LNCaP clone FGC (cell line): Measurements from ENCODE around the gene TRIM28.

Source experiments
- DNase-seq: peaks from one replicate; pipeline ENCODE4 v3.0.0-alpha.2; 2011; ENCODE audit warnings: low read depth
- H3K4me3 ChIP-seq: 2 replicates; pipeline ENCODE4 v1.5.1; 2011; ENCODE audit warnings: mild to moderate bottlenecking, low read depth, low read length, control low read depth
- TF ChIP-seq, protein P1 (sequence below): IDR thresholded peaks from 2 replicates; pipeline ENCODE4 v1.5.1; 2012; ENCODE audit warnings: mild to moderate bottlenecking; ENCODE audit not compliant: control insufficient read depth, insufficient read depth; ENCODE audit errors: extremely low read depth

Gene TRIM28

DNA sequence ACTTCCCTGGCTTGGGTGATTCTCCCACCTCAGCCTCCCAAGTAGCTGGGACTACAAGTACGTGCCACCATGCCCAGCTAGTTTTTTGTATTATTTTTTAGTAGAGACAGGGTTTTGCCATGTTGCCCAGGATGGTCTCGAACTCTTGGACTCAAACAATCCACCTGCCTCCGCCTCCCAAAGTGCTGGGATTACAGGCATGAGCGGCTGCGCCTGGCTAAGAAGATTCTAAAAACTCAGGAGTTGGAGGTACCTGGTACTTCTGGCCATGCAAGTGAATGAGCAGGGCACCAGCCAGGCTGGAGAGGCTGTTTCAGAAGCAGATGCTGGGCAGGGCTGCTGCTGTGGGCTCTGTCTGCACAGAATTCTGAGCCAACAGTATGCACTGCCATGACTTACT, 23.1 kb downstream of the TRIM28 start:
- no peak for DNase-seq
- TF ChIP-seq, protein P1, sequence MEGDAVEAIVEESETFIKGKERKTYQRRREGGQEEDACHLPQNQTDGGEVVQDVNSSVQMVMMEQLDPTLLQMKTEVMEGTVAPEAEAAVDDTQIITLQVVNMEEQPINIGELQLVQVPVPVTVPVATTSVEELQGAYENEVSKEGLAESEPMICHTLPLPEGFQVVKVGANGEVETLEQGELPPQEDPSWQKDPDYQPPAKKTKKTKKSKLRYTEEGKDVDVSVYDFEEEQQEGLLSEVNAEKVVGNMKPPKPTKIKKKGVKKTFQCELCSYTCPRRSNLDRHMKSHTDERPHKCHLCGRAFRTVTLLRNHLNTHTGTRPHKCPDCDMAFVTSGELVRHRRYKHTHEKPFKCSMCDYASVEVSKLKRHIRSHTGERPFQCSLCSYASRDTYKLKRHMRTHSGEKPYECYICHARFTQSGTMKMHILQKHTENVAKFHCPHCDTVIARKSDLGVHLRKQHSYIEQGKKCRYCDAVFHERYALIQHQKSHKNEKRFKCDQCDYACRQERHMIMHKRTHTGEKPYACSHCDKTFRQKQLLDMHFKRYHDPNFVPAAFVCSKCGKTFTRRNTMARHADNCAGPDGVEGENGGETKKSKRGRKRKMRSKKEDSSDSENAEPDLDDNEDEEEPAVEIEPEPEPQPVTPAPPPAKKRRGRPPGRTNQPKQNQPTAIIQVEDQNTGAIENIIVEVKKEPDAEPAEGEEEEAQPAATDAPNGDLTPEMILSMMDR: no peak
- no peak overlapping the region for H3K4me3 ChIP-seq

- DNase-seq: no peak
- H3K4me3 ChIP-seq: no peak overlapping the region
- TF ChIP-seq, protein P1: no peak
Observed at GRCh38 chr19:58568453-58569130, 24.7 kb downstream of the TRIM28 start.

DNA sequence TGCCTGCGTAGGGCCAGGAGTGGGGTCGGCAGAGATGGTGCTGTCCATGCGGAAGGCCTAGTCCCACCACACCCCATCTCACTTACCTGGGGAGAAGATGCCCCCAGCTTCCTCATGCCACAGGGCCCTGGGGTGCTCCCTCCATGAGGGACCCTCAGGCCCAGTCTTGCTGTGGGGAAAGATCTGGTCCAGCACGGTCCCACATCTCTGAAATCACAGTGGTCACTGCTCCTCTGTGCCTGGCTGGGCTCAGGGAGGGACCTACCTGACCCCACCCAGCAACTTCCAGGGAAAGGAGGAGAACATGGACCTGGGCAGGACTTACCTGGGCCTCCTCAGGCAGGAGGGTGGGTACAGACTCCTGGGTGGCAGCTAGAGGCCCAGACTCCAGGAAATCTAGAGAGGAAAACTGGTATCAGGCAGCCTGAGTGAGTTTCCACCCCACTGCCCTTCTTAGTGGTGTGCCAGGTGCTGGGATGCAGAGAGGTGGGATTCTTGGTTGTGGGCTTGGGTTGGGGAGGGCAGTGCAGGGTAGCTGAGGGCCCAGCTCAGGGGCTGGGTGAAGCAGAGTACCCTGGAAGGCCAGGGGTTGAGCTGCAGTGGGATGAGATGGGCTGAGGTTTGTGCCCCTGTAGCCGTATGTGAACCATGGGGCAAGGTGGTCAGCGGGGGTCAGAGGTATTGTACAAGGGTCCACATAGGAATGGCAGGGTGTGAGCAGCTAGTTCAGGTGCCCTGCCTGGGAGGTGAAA, 25.5 kb downstream of the TRIM28 start:
- TF ChIP-seq, protein P1: no peak
- H3K4me3 ChIP-seq: no peak overlapping the region
- DNase-seq: no peak

DNA sequence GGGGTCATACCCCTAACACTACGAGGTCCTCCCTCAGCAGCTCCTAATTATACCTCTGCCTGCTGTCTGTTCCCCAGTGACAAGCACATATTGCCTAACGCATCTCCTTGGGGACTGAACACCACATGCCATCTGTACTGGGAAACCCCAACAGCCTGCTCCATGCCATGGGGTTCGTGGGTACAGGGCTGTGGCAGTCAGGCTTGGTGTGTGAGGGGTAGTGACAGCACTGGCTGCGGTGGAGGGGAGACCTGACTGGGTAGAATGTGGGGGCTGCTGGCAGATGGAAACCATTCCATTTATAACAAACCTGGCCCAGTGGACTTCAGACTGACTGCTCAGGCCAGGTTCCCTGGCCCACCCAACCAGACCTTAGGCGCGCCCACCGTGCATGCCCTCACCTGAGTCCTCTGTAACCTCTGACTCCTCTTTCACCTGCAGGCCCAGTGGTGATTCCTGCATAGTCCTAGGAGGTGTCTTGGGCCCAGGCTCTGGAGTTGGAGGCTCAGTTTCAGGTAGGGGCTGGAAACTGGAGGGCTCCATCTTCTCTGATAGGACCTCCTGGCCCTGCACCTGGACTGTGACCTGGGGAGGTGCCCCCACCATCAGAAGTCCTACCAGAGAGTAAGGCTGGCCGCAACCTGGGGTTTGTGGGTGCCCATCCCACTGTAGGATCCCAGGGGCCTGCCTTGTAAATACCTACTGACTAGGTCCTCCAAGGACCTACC, 26.2 kb downstream of the TRIM28 start:
- TF ChIP-seq, protein P1: no peak
- DNase-seq: no peak
- no peak overlapping the region for H3K4me3 ChIP-seq

DNA sequence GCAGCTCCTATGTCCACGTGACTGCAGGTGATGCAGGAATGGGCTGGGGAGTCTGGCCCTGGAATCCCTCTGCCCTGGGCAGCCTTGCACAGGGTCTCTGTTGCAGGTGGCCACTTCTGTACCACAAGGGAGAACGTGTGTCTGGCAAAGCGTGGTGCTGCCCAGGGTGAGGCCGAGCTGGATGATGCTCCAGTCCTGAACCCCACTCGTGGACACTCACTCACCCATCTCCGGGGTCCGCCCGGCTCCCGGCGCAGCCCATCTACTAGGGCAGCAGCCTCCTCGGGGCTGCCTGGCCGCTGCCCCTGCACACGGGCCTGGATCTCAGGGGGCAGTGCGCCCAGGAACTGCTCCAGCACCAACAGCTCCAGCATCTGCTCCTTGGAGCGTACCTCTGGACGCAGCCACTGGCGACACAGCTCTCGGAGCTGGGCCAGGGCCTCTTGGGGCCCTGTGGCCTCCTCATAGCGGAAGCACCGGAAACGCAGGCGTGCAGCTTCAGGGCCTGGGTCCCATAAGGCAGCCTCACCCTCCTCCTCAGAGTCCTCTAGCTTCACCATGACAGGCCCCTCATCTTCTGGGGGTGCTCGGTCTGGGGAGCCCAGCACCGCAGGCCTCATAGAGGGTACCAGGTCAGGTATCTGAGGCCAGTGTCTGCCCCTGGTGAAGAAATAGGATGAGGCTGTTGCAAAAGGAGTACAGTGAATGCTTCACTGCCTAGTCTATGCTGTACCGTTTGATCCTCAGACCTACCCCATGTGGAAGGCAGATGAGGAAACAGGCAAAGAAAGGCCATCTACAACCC, 27.1 kb downstream of the TRIM28 start:
- no peak for DNase-seq
- H3K4me3 ChIP-seq: no peak overlapping the region
- TF ChIP-seq, protein P1: no peak

- H3K4me3 ChIP-seq: peak overlapping the region; percentile 81
- TF ChIP-seq, protein P1: no peak
Observed at GRCh38 chr19:58571575-58571947, 27.7 kb downstream of the TRIM28 start.

More at GRCh38 chr19:58571575-58571947, 27.7 kb downstream of the TRIM28 start:
- no peak for DNase-seq
